Ishikawa (cell line): ENCODE results near the gene C5AR2.

Source experiments
- CEBPB ChIP-seq: IDR thresholded peaks from 2 replicates; pipeline ENCODE4 v1.6.1; 2012
- CREB1 ChIP-seq: IDR thresholded peaks from 2 replicates; pipeline ENCODE4 v1.6.1; 2012; ENCODE audit warnings: low read depth
- EGR1 ChIP-seq: IDR thresholded peaks from 2 replicates; pipeline ENCODE4 v1.6.1; 2012
- EP300 ChIP-seq: IDR thresholded peaks from 2 replicates; pipeline ENCODE4 v1.6.1; 2012; ENCODE audit warnings: borderline replicate concordance
- FOXM1 ChIP-seq: IDR thresholded peaks from 2 replicates; pipeline ENCODE4 v1.6.1; 2012; ENCODE audit warnings: low read depth, borderline replicate concordance
- MAX ChIP-seq: IDR thresholded peaks from 2 replicates; pipeline ENCODE4 v1.6.1; 2012
- NFIC ChIP-seq: IDR thresholded peaks from 2 replicates; pipeline ENCODE4 v1.6.1; 2012
- RAD21 ChIP-seq: IDR thresholded peaks from 2 replicates; pipeline ENCODE4 v1.6.1; 2012; ENCODE audit warnings: low read depth
- REST ChIP-seq: IDR thresholded peaks from 2 replicates; pipeline ENCODE4 v1.6.1; 2012; ENCODE audit warnings: low read depth, mild to moderate bottlenecking
- TAF1 ChIP-seq: IDR thresholded peaks from 2 replicates; pipeline ENCODE4 v1.6.1; 2012; ENCODE audit warnings: low read depth, mild to moderate bottlenecking
- TCF12 ChIP-seq: IDR thresholded peaks from 2 replicates; pipeline ENCODE4 v1.6.1; 2012; ENCODE audit warnings: low read depth
- TEAD4 ChIP-seq: IDR thresholded peaks from 2 replicates; pipeline ENCODE4 v1.6.1; 2012
- USF1 ChIP-seq: IDR thresholded peaks from 2 replicates; pipeline ENCODE4 v1.6.1; 2012
- YY1 ChIP-seq: IDR thresholded peaks from 2 replicates; pipeline ENCODE4 v1.6.1; 2012; ENCODE audit warnings: low read depth
- ZBTB7A ChIP-seq: IDR thresholded peaks from 2 replicates; pipeline ENCODE4 v1.6.1; 2012; ENCODE audit warnings: low read depth

C5AR2 gene

GRCh38 chr19:47374876-47375693 is 43.1 kb downstream of the C5AR2 start:
- TF ChIP-seq MAX (no peak), YY1 (no peak), NFIC (no peak), REST (no peak), USF1 (no peak)

GRCh38 chr19:47375694-47376588 is 44.0 kb downstream of the C5AR2 start:
- TF ChIP-seq ZBTB7A: no peak
- no peak for TF ChIP-seq CEBPB
- TF ChIP-seq EP300: no peak
- TF ChIP-seq TCF12: no peak
- no peak for TF ChIP-seq TEAD4
- no peak for TF ChIP-seq TAF1
- TF ChIP-seq EGR1: no peak

GRCh38 chr19:47376589-47377144 is 44.7 kb downstream of the C5AR2 start:
- TF ChIP-seq RAD21 (no peak), NFIC (peak; percentile 45)

GRCh38 chr19:47377208-47377701 is 45.3 kb downstream of the C5AR2 start:
- peak; percentile 83 for TF ChIP-seq MAX
- TF ChIP-seq TAF1: no peak
- peak; percentile 78 for TF ChIP-seq EP300
- no peak for TF ChIP-seq USF1
- TF ChIP-seq YY1: peak; percentile 34; the same call in 1 of the 2 replicates
- peak; percentile 70 for TF ChIP-seq TEAD4
- peak; percentile 88 for TF ChIP-seq ZBTB7A
- TF ChIP-seq NFIC: peak; percentile 99
- TF ChIP-seq CEBPB: peak; percentile 90
- no peak for TF ChIP-seq CREB1
- TF ChIP-seq EGR1: peak; percentile 50
- TF ChIP-seq TCF12: peak; percentile 92
- TF ChIP-seq REST: no peak
- TF ChIP-seq RAD21: peak; percentile 23; the same call in 1 of the 2 replicates
- peak; percentile 50; the same call in 1 of the 2 replicates for TF ChIP-seq FOXM1

GRCh38 chr19:47377801-47378200 is 45.8 kb downstream of the C5AR2 start:
- TF ChIP-seq CREB1: no peak
- TF ChIP-seq TCF12: no peak
- no peak for TF ChIP-seq EP300
- no peak for TF ChIP-seq ZBTB7A
- TF ChIP-seq FOXM1: no peak
- TF ChIP-seq EGR1: no peak
- TF ChIP-seq CEBPB: no peak
- no peak for TF ChIP-seq NFIC
- no peak for TF ChIP-seq TEAD4
- TF ChIP-seq MAX: no peak
- TF ChIP-seq RAD21: no peak
